SK-N-SH treated with all-trans-retinoic acid at 6 μM for 48 hours (cell line): ENCODE measurements around the gene TEP1.

Experiments
- BACH2 ChIP-seq: fragments of 250-450 bp; sonication (Bioruptor Pico); IDR thresholded peaks from 2 replicates; pipeline ENCODE4 v1.9.0; 2021; ENCODE audit warnings: mild to moderate bottlenecking, borderline replicate concordance
- CREB5 ChIP-seq: fragments of 250-450 bp; sonication (Bioruptor Pico); IDR thresholded peaks from 2 replicates; pipeline ENCODE4 v1.5.1; 2020; ENCODE audit warnings: low read depth, mild to moderate bottlenecking, moderate library complexity
- CSDC2 ChIP-seq: fragments of 250-450 bp; sonication (Bioruptor Pico); IDR thresholded peaks from 2 replicates; pipeline ENCODE4 v1.5.0; 2020; ENCODE audit warnings: mild to moderate bottlenecking, moderate library complexity
- CSRNP3 ChIP-seq: fragments of 250-450 bp; sonication (Bioruptor Pico); IDR thresholded peaks from 2 replicates; pipeline ENCODE4 v1.5.1; 2021; ENCODE audit warnings: mild to moderate bottlenecking, moderate library complexity
- GLIS3 ChIP-seq: fragments of 250-450 bp; sonication (Bioruptor Pico); IDR thresholded peaks from 2 replicates; pipeline ENCODE4 v1.5.0; 2020; ENCODE audit warnings: mild to moderate bottlenecking, moderate library complexity
- OSR1 ChIP-seq: fragments of 250-450 bp; sonication (Bioruptor Pico); IDR thresholded peaks from 2 replicates; pipeline ENCODE4 v1.8.0; 2022; ENCODE audit warnings: moderate library complexity, mild to moderate bottlenecking, inconsistent platforms
- PATZ1 ChIP-seq: fragments of 250-450 bp; sonication (Bioruptor Pico); IDR thresholded peaks from 2 replicates; pipeline ENCODE4 v1.8.0; 2020; ENCODE audit warnings: mild to moderate bottlenecking, moderate library complexity, borderline replicate concordance
- POU6F1 ChIP-seq: fragments of 250-450 bp; sonication (Bioruptor Pico); IDR thresholded peaks from 2 replicates; pipeline ENCODE4 v1.8.0; 2021; ENCODE audit warnings: low read depth, mild to moderate bottlenecking, moderate library complexity, borderline replicate concordance
- RARB ChIP-seq: fragments of 250-450 bp; sonication (Bioruptor Pico); IDR thresholded peaks from 2 replicates; pipeline ENCODE4 v1.8.0; 2021; ENCODE audit warnings: mild to moderate bottlenecking, moderate library complexity
- ZFP3 ChIP-seq: fragments of 250-450 bp; sonication (Bioruptor Pico); IDR thresholded peaks from 2 replicates; pipeline ENCODE4 v1.5.0; 2020; ENCODE audit warnings: mild to moderate bottlenecking, moderate library complexity
- ZNF8 ChIP-seq: fragments of 450-650 bp; formaldehyde crosslinking; IDR thresholded peaks from 2 replicates; pipeline ENCODE4 v1.5.0; 2020; ENCODE audit warnings: mild to moderate bottlenecking, moderate library complexity

- TF ChIP-seq BACH2 (CRISPR knock-in tag) (no peak), GLIS3 (CRISPR knock-in tag) (no peak), ZNF8 (CRISPR knock-in tag) (no peak), OSR1 (CRISPR knock-in tag) (no peak), CREB5 (no peak), CSDC2 (CRISPR knock-in tag) (no peak), POU6F1 (CRISPR knock-in tag) (no peak), PATZ1 (no peak), CSRNP3 (no peak), RARB (CRISPR knock-in tag) (no peak), ZFP3 (CRISPR knock-in tag) (no peak)
These were observed 37.8 kb downstream of the TEP1 start for GRCh38 chr14:20375471-20375870.
